C4-2B (cell line): ENCODE measurements around the gene NBDY.

ENCODE experiments used
- H3K27ac ChIP-seq: fragments of 450-650 bp; 2 replicates; pipeline ENCODE4 v1.5.1; 2017
- ZFX ChIP-seq: fragments of 450-650 bp; IDR thresholded peaks from 2 replicates; pipeline ENCODE4 v1.6.1; 2017
- TF ChIP-seq, protein P1 (sequence below): fragments of 450-650 bp; conservative IDR thresholded peaks from 2 replicates; pipeline ENCODE4 v1.5.1; 2017; ENCODE audit warnings: mild to moderate bottlenecking

Gene NBDY

GRCh38 chrX:56833626-56834025 is 104.6 kb downstream of the NBDY start:
- TF ChIP-seq ZFX = no peak
- TF ChIP-seq, protein P1, sequence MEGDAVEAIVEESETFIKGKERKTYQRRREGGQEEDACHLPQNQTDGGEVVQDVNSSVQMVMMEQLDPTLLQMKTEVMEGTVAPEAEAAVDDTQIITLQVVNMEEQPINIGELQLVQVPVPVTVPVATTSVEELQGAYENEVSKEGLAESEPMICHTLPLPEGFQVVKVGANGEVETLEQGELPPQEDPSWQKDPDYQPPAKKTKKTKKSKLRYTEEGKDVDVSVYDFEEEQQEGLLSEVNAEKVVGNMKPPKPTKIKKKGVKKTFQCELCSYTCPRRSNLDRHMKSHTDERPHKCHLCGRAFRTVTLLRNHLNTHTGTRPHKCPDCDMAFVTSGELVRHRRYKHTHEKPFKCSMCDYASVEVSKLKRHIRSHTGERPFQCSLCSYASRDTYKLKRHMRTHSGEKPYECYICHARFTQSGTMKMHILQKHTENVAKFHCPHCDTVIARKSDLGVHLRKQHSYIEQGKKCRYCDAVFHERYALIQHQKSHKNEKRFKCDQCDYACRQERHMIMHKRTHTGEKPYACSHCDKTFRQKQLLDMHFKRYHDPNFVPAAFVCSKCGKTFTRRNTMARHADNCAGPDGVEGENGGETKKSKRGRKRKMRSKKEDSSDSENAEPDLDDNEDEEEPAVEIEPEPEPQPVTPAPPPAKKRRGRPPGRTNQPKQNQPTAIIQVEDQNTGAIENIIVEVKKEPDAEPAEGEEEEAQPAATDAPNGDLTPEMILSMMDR = no peak

DNA sequence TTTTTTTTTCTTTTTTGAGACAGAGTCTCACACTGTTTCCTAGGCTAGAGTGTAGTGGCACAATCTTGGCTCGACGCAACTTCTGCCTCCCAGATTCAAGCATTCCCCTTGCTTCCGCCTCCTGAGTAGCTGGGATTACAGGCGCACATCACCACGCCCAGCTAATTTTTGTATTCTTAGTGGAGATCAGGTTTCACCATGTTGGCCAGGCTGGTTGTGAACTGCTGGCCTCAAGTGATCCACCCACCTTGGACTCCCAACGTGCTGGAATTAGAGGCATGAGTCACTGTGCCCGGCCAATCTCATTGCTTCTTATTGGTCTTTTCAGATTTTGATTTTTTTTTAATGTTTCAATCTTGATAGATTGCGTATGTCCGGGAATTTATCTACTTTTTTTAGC is 124.4 kb downstream of the NBDY start:
- no peak overlapping the region for H3K27ac ChIP-seq
- TF ChIP-seq ZFX = no peak
- TF ChIP-seq, protein P1 = no peak

More at GRCh38 chrX:56833626-56834025, 104.6 kb downstream of the NBDY start:
- H3K27ac ChIP-seq = no peak overlapping the region

GRCh38 chrX:56857042-56857441 is 128.0 kb downstream of the NBDY start:
- no peak for TF ChIP-seq ZFX
- TF ChIP-seq, protein P1 = no peak

DNA sequence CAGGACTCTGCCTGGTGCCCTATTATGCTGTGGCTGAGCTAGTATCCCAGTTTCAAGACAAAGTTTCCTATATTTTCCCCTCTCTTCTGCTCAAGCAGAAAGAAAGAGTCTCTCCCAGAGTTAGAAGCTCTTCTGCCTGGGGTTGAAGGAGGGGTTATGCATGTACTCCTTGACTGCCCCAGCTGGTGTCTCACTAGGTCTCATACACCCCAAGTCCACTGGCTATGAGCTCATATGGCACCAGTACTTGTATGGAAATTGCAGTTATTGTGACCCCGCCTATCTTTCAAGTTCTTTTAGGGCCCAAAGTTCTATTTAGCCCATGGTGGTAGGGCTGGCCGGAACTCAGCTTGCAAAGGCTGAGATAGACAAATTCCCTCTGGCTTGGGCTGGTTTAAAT is 131.8 kb downstream of the NBDY start:
- no peak for TF ChIP-seq ZFX
- TF ChIP-seq, protein P1 = no peak
- no peak overlapping the region for H3K27ac ChIP-seq

More at GRCh38 chrX:56857042-56857441, 128.0 kb downstream of the NBDY start:
- H3K27ac ChIP-seq = no peak overlapping the region
